ENCODE data around the gene MEG3. TPM values are rescaled to one million over a fixed set of nuclear protein-coding genes. Genes with fewer than 3 reads are reported as not detected.

Gene MEG3
- total RNA-seq, result 486 TPM

- peak; percentile 91 for DNase-seq
Measured at GRCh38 chr14:100825713-100826331, at the start of gene MEG3. MEG3 (plus strand) TSS chr14:100826118.

GRCh38 chr14:100776681-100777365, 49.1 kb upstream of the MEG3 start:
- no peak for DNase-seq

GRCh38 chr14:100777366-100777817, 48.5 kb upstream of the MEG3 start:
- DNase-seq, result no peak

- DNase-seq, result no peak
Measured at GRCh38 chr14:100777818-100778525, 47.9 kb upstream of the MEG3 start.

GRCh38 chr14:100778526-100778882, 47.4 kb upstream of the MEG3 start:
- no peak for DNase-seq

GRCh38 chr14:100778951-100779690, 46.8 kb upstream of the MEG3 start:
- DNase-seq, result no peak

GRCh38 chr14:100779691-100780080, 46.2 kb upstream of the MEG3 start:
- no peak for DNase-seq

GRCh38 chr14:100780246-100780645, 45.7 kb upstream of the MEG3 start:
- no peak for DNase-seq

- no peak for DNase-seq
Measured at GRCh38 chr14:100780646-100781355, 45.1 kb upstream of the MEG3 start.

GRCh38 chr14:100781952-100782351, 44.0 kb upstream of the MEG3 start:
- DNase-seq, result no peak

- DNase-seq, result no peak
Measured at GRCh38 chr14:100782516-100783320, 43.2 kb upstream of the MEG3 start.

- DNase-seq, result no peak
Measured at GRCh38 chr14:100783630-100784370, 42.1 kb upstream of the MEG3 start.

GRCh38 chr14:100784523-100785337, 41.2 kb upstream of the MEG3 start:
- no peak for DNase-seq

- no peak for DNase-seq
Measured at GRCh38 chr14:100785338-100785615, 40.6 kb upstream of the MEG3 start.

GRCh38 chr14:100785626-100786025, 40.3 kb upstream of the MEG3 start:
- no peak for DNase-seq

- DNase-seq, result no peak
Measured at GRCh38 chr14:100786131-100786530, 39.8 kb upstream of the MEG3 start.

GRCh38 chr14:100786576-100787219, 39.2 kb upstream of the MEG3 start:
- DNase-seq, result no peak

- DNase-seq, result no peak
Measured at GRCh38 chr14:100787659-100788058, 38.3 kb upstream of the MEG3 start.

- no peak for DNase-seq
Measured at GRCh38 chr14:100788517-100788916, 37.4 kb upstream of the MEG3 start.

All from skin of body (tissue), 2 donors.